K562 (cell line): ENCODE measurements around the gene DVL2. TPM values are rescaled to one million over a fixed set of nuclear protein-coding genes. Genes with fewer than 3 reads are reported as not detected.

ENCODE experiments used
- CBX1 ChIP-seq: sonication (generic); IDR thresholded peaks from 2 replicates; pipeline ENCODE4 v1.6.1; 2016; ENCODE audit warnings: antibody characterized with exemption, low read depth, mild to moderate bottlenecking
- CGGBP1 ChIP-seq: fragments of 250-450 bp; sonication (Bioruptor Pico); IDR thresholded peaks from 2 replicates; pipeline ENCODE4 v1.9.0; 2021; ENCODE audit warnings: mild to moderate bottlenecking
- ELF4 ChIP-seq: fragments of 450-650 bp; formaldehyde crosslinking; IDR thresholded peaks from 2 replicates; pipeline ENCODE4 v1.4.0; 2022; ENCODE audit warnings: missing genetic modification characterization
- GATA2 ChIP-seq: sonication (generic); formaldehyde crosslinking; IDR thresholded peaks from 2 replicates; pipeline ENCODE4 v1.4.0; 2020; ENCODE audit warnings: mild to moderate bottlenecking, missing genetic modification reagents
- IRF2 ChIP-seq: sonication (generic); formaldehyde crosslinking; IDR thresholded peaks from 2 replicates; pipeline ENCODE4 v1.8.1; 2022; ENCODE audit warnings: mild to moderate bottlenecking, missing genetic modification reagents
- MEF2A ChIP-seq: IDR thresholded peaks from 2 replicates; pipeline ENCODE4 v1.6.1; 2011; ENCODE audit warnings: low read depth, mild to moderate bottlenecking, low read length, moderate library complexity; ENCODE audit not compliant: control insufficient read depth
- PRMT5 ChIP-seq: sonication (generic); formaldehyde crosslinking; IDR thresholded peaks from 2 replicates; pipeline ENCODE4 v1.5.0; 2020; ENCODE audit warnings: missing genetic modification reagents
- SRSF1 ChIP-seq: fragments of 200-400 bp; formaldehyde crosslinking; IDR thresholded peaks from 2 replicates; pipeline ENCODE4 v1.6.1; 2017; ENCODE audit warnings: mild to moderate bottlenecking, low read depth, low read length, moderate library complexity
- TCF15 ChIP-seq: fragments of 250-450 bp; sonication (Bioruptor Pico); IDR thresholded peaks from 2 replicates; pipeline ENCODE4 v1.8.0; 2022; ENCODE audit warnings: moderate library complexity, mild to moderate bottlenecking, inconsistent platforms
- TCF7L2 ChIP-seq: fragments of 150-350 bp; IDR thresholded peaks from 2 replicates; pipeline ENCODE4 v1.6.1; 2016; ENCODE audit warnings: low read depth, mild to moderate bottlenecking, low read length, moderate library complexity
- TEAD1 ChIP-seq, 2 experiments: fragments of 450-650 bp in 1 of 2; sonication (generic) in 1 of 2; formaldehyde crosslinking; IDR thresholded peaks; 2 replicates each; pipeline versions ENCODE4 v1.4.0 to v1.8.0; 2020 to 2022; ENCODE audit warnings: mild to moderate bottlenecking in 2 of 2, missing genetic modification reagents in 1 of 2
- UBTF ChIP-seq, 2 experiments: IDR thresholded peaks; 2 replicates each; pipeline ENCODE4 v1.6.1; 2012; ENCODE audit warnings: improper control_type of control experiment in 2 of 2, low read depth in 2 of 2, low read length in 2 of 2, borderline replicate concordance in 1 of 2
- ZBTB9 ChIP-seq: fragments of 450-650 bp; formaldehyde crosslinking; IDR thresholded peaks from 2 replicates; pipeline ENCODE4 v1.4.0; 2020; ENCODE audit warnings: mild to moderate bottlenecking, moderate library complexity
- ZEB2 ChIP-seq: fragments of 450-650 bp; IDR thresholded peaks from 2 replicates; pipeline ENCODE4 v1.6.1; 2016
- ZNF311 ChIP-seq: fragments of 250-450 bp; sonication (Bioruptor Pico); IDR thresholded peaks from 2 replicates; pipeline ENCODE4 v1.4.0; 2020; ENCODE audit warnings: mild to moderate bottlenecking, moderate library complexity
- ZNF740 ChIP-seq, 3 experiments: fragments of 200-800 bp in 1 of 3; sonication (Bioruptor generic) in 1 of 3; sonication (generic) in 1 of 3; formaldehyde crosslinking in 1 of 3; IDR thresholded peaks; 2 replicates each; pipeline versions ENCODE4 v1.6.1 to v1.8.0; 2016 to 2022; ENCODE audit warnings: mild to moderate bottlenecking in 2 of 3, missing compliant biosample characterization in 2 of 3, missing genetic modification characterization in 2 of 3, missing genetic modification reagents in 1 of 3
- ZNF76 ChIP-seq: fragments of 250-450 bp; sonication (Bioruptor Pico); IDR thresholded peaks from 2 replicates; pipeline ENCODE4 v1.4.0; 2020; ENCODE audit warnings: mild to moderate bottlenecking, moderate library complexity, borderline replicate concordance
- polyA plus RNA-seq, 8 experiments: library from polyadenylated mRNA; depleted of rRNA in 4 of 8; stranded (reverse) in 5 of 8; unstranded in 3 of 8; fragments of >200 nt; fragmentation: Nextera tagmentation in 2 of 8; fragmentation: Illumina TruSeq in 1 of 8; extraction: Ambion mirVana in 2 of 8; extraction: Trizol in 1 of 8; gene quantifications; 2 replicates each; pipeline versions ENCODE4 v1.2.1 to v1.2.3, GENCODE V29; 2011 to 2014; ENCODE audit warnings: inconsistent platforms in 1 of 8, missing spikeins in 1 of 8
- total RNA-seq, 7 experiments: library from RNA; depleted of rRNA in 6 of 7; stranded (reverse); fragments of >200 nt in 6 of 7; fragmentation: Illumina TruSeq in 2 of 7; extraction: Trizol in 2 of 7; gene quantifications; 2 replicates each; pipeline versions ENCODE4 v1.2.1 to v1.2.3, GENCODE V29; 2011 to 2021; ENCODE audit warnings: low replicate concordance in 1 of 7

Gene DVL2
- total and polyA plus RNA-seq, 9 of the 15 experiments (the other 6 are each of a cell fraction or from before 2014, with no cell fraction given), result 1.3 to 49.5 (median 24.3) TPM

GRCh38 chr17:7234083-7234951, at the start of gene DVL2 (continued):
- TF ChIP-seq TCF15 (CRISPR knock-in tag), result no peak
- TF ChIP-seq ZBTB9 (CRISPR knock-in tag), result peak; percentile 91
- TF ChIP-seq ZEB2, result peak; percentile 27; the same call in 1 of the 2 replicates
- no peak for TF ChIP-seq ZNF740 (CRISPR knock-in tag; IDR thresholded peaks at IDR 0.05)
- 0 out of 4 replicates have a peak, but pooled peaks of 1 of the 2 experiments have one; percentile 36 for TF ChIP-seq ZNF740 (tag; IDR thresholded peaks at IDR 0.05)
- peak; percentile 95 for TF ChIP-seq ELF4 (CRISPR knock-in tag)
- no peak for TF ChIP-seq CGGBP1 (CRISPR knock-in tag)
- TF ChIP-seq MEF2A, result no peak
- TF ChIP-seq ZNF311 (CRISPR knock-in tag), result no peak
- TF ChIP-seq UBTF (IDR thresholded peaks at IDR 0.05; ENCODE audit: borderline replicate concordance in 1 of 2, low read depth in 2 of 2, low read length in 2 of 2), result no peak
- peak; percentile 94 for TF ChIP-seq CBX1
- no peak for TF ChIP-seq PRMT5 (CRISPR knock-in tag)
- no peak for TF ChIP-seq TCF7L2
- TF ChIP-seq GATA2 (CRISPR knock-in tag), result no peak
- peak in 1 of 2 experiments; percentile 75; a peak in 1 of 4 replicates for TF ChIP-seq TEAD1 (CRISPR knock-in tag; IDR thresholded peaks at IDR 0.05)
- peak; percentile 13; the same call in 1 of the 2 replicates for TF ChIP-seq ZNF76 (CRISPR knock-in tag)
- TF ChIP-seq IRF2 (CRISPR knock-in tag), result no peak
- no peak for TF ChIP-seq SRSF1
